ENCODE measurements around the gene PLOD2.

PLOD2 gene

GRCh38 chr3:146160964-146161662 lies at the start of gene PLOD2:
Gene PLOD2, minus strand, starts transcription at chr3:146161184. Its CDS starts 195 bp downstream, at chr3:146160989.
- DNase-seq (ENCODE audit: low read depth in 1 of 2, low spot score in 1 of 2): no peak

DNA sequence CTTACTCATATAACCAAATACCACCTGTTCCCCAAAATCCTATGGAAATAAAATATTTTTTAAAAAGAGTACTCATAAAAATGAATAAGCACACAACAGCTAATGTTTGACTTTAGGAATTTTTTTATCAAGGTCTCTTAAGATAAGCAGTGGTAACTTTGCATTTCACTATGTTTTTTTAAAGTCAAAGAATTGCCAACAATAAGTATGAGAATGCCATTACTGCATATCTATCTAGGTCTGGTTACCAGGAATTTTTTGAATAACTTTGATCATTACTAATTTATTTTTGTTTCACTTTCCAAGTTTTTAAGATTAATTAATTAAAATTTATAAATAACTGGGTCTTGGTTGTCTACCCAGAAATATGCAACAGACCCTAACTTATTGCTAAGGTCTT lies 48.4 kb upstream of the PLOD2 start:
- DNase-seq (ENCODE audit: low read depth in 1 of 2, low spot score in 1 of 2): no peak

DNA sequence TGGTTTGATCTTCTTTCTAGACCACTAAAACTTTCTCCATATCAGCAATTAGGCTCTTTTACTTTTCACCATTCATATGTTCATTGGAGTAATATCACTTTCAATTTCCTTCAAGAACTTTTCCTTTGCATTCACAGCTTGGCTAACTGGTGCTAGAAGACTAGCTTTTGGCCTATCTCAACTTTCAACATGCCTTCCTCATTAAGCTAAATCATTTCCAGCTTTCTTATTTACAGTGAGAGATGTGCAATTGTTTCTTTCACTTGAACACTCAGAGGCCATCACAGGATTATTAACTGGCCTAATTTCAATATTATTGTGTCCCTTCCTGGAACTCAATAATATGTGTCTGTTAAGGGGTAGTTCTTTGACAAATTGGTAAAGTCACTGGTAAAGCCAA lies 42.8 kb upstream of the PLOD2 start:
- DNase-seq (ENCODE audit: low read depth in 1 of 2, low spot score in 1 of 2): no peak

DNA sequence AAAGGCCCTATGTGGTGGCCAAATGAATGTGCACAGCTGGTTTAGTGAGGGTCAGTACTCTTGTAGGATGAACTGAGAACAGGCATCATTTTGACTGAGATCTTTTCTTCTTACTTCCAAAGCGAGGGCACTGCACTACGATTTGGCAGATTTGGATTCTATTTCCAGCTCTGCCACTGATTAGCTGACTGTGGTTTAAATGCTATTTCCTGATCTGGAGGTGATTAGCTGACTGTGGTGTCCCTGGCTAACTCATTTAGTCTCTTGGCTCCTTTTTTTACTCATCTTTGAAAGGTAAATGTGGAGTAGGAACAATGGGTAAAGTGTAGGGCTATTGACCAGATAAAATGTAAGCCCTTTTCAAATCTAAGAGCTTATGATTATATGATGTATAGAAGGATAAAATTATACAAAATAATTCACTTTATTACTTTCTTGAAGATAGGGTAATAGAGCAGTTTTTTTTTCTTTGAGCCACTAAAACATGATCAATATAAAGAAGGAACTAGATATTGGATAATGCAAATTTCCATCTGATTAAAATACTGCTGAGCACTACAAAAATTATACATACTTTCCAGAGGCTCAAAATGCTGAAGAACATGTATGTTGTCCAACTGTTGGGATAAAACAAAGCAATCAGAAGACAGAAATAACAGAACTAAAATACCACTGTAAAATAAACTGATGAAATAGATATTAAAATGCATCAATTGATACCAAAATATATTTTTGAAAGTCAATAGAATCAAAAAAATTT lies 39.7 kb upstream of the PLOD2 start:
- DNase-seq (ENCODE audit: low read depth in 1 of 2, low spot score in 1 of 2): no peak

DNA sequence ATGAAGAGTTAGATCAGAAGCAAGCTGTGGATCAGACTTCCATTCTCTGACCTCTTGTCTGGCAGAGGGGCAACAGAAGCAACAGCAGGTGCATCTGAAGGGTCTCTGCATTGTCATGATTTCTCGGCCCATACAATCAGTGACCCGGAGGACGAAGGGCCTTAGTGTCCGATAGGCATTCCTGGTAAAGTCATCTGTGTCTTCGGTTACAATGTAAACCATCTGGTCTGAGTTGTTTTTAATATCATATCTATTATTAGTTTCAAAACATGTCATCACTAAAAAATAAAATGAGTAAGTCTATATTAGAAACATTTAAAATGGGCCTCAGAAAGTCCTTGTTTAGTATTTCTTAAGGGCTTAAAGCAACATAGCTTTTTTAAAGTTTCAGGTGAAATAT lies 38.8 kb upstream of the PLOD2 start:
- DNase-seq (ENCODE audit: low read depth in 1 of 2, low spot score in 1 of 2): no peak

- DNase-seq (ENCODE audit: low read depth in 1 of 2, low spot score in 1 of 2): no peak
These were observed 35.8 kb upstream of the PLOD2 start for GRCh38 chr3:146196789-146197188.

GRCh38 chr3:146195605-146196004 lies 34.6 kb upstream of the PLOD2 start:
- no peak for DNase-seq (ENCODE audit: low read depth in 1 of 2, low spot score in 1 of 2)

- no peak for DNase-seq (ENCODE audit: low read depth in 1 of 2, low spot score in 1 of 2)
These were observed 34.0 kb upstream of the PLOD2 start for GRCh38 chr3:146195030-146195429.

DNA sequence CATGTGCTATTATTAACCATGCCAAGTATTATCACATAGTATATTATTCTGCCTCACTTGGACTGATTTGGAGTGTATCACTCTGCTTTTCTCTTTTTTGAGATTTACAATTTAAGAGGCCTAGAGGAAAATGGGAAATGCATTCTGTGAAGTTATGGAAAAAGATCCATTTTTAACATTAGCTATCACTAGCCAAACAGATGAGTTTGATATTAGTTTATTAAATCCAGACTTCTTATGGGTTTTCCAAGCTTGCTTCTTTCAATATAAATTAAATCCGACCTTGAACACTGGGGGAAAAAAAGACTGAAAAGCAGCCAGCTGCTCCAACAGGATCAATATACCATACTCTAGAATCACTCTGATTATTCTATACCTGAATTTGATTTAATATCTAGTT lies 30.1 kb upstream of the PLOD2 start:
- DNase-seq (ENCODE audit: low read depth in 1 of 2, low spot score in 1 of 2): no peak

- DNase-seq (ENCODE audit: low read depth in 1 of 2, low spot score in 1 of 2): no peak
These were observed 28.7 kb upstream of the PLOD2 start for GRCh38 chr3:146189519-146190173.

DNA sequence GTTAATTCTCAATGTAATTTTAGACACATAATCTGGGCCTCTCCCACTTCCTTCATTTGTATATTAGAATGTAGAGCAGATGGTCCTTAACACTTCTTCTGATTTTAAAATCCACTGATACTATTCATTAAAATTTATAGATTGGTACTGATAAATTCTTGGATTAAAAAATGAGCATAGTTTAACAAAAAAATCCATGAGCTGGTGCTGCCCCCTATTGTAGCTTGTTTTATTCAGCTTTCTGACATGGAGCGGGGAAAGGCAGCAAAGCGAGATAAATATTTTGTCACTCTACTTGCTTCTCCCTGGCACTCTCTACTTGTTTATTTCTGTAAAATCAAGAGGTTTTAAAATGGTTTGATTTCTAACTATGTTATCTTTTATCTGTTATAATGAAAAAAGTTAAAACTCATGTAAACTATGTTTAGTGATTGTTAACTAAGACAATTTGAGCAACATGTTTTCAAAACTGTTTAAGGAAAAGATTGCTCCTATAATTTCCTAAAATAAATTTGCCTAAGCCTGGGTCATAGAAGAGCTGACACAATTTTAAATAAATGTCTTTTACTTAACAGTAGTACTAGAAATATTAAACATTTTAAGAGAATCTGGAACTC lies 26.5 kb upstream of the PLOD2 start:
- DNase-seq (ENCODE audit: low read depth in 1 of 2, low spot score in 1 of 2): no peak

DNA sequence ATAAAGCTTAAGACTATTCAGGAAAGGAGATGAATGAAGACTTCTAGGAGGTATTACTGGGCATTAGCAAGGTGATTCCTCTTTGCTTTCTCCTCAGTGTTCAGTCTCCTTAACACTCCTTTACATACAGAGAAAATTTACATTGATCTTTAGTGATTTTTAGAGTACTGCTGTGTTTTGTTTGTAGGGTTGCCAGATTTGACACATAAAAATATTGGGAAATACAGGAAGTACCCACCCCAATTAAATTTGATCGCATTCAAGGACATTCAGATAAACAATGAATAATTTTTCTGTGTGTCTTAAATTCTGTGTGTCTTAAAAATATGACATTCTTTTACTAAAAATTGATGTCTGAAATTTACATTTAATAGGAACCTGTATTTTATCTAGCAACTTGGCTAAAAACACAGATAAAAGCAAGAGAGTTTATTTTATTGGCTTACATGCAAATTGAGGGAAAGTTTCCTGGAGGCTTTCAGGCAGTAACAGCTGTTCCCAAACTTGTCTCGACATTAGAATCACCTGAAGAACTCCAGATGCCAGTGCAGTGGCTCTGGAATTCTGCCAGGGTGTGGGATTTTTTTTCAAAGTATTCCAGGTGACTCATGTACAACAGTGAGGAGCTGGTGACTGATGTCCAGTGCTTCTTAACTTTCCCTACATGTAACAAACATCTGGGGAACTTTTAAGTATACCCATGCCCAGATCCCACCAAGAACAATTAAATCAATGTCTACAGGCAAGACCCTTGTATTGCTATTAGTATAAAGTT lies 23.4 kb upstream of the PLOD2 start:
- no peak for DNase-seq (ENCODE audit: low read depth in 1 of 2, low spot score in 1 of 2)

DNA sequence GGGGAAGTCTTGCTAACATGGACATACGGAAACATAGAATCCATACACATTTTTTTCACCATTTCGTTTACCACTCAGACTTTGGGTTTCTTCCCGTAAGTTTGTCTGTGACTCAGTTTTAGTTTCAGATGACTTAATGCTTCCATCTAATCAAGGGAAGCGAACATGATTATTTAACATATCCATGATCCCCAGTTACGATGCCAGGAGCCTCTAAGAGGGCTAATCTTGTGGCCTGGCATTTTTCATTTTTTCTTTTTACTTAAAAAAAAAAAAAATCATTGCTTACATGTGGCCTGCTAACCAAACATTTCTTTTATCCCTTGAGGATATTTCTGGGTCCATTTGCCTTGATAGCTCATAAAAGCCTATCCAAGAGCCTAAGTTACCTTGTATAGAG lies 20.2 kb upstream of the PLOD2 start:
- DNase-seq (ENCODE audit: low read depth in 1 of 2, low spot score in 1 of 2): no peak

GRCh38 chr3:146180376-146180775 lies 19.4 kb upstream of the PLOD2 start:
- no peak for DNase-seq (ENCODE audit: low read depth in 1 of 2, low spot score in 1 of 2)

- DNase-seq (ENCODE audit: low read depth in 1 of 2, low spot score in 1 of 2): no peak
These were observed 17.2 kb upstream of the PLOD2 start for GRCh38 chr3:146178006-146178689.

DNA sequence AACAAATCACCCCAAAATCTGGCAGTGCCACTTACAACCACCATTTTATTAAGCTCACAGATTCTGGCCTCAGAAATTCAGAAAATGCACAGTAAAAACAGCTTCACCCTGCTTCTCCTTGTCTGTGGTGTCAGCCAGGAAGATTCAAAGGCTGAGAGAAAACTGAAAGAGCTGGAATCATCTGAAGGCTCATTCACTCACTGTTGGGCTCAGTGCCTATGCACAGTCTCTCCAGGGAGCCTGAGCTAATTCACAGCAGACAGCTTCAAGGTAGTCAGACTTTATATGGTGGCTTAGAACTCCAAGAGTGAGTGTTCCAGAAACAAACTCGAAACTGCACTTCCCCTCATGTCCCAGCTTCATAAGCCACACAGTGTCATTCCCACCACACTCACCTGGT lies 16.5 kb upstream of the PLOD2 start:
- DNase-seq (ENCODE audit: low read depth in 1 of 2, low spot score in 1 of 2): no peak

- DNase-seq (ENCODE audit: low read depth in 1 of 2, low spot score in 1 of 2): no peak
These were observed 16.1 kb upstream of the PLOD2 start for GRCh38 chr3:146177072-146177471.

GRCh38 chr3:146172586-146172985 lies 11.6 kb upstream of the PLOD2 start:
- no peak for DNase-seq (ENCODE audit: low read depth in 1 of 2, low spot score in 1 of 2)

DNA sequence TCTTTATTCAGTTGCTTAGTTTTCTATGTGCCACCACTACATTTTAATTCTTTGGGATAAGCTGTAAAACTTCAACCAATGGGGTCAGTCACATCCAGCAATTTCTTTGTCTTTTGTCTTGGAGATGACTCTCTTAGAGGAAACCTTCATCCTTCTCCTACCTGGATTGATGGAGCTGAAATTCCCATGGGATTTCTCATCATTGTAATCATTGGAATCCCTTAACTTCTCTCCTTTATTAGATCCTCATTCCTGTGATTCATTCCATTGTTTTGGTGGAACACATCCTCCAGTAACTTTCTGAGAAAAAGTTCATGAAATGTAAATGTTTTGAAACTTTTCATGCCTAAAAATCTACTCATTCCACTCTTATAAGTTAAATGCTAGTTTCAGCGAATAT lies 9.6 kb upstream of the PLOD2 start:
- DNase-seq (ENCODE audit: low read depth in 1 of 2, low spot score in 1 of 2): no peak

GRCh38 chr3:146169891-146170290 lies 8.9 kb upstream of the PLOD2 start:
- no peak for DNase-seq (ENCODE audit: low read depth in 1 of 2, low spot score in 1 of 2)

DNA sequence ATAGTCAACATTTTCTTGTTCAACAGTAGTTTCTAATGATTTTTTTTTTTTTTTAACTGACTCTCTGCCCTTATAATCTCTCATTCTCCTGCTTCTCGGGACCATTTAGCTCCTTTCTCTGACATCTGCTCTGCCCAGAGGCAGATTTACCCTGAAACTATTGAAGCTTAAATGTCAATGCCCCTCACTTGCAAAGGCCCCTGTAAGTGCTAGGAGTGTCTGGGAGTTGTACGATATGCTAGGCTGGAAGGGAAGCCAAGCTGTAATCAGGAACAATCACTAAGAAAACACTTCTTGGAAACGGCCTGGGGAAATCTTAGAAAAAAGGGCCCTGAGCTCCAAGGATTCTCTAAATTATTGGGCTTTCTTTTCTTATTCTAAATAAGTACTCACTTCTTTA lies 5.8 kb upstream of the PLOD2 start:
- DNase-seq (ENCODE audit: low read depth in 1 of 2, low spot score in 1 of 2): no peak

Data from activated CD4-positive, alpha-beta T cell treated with anti-CD3 and anti-CD28 coated beads, Interleukin-2, amount 50 U/mL, for 24 hours (primary cell).